Measurements from ENCODE around the gene CCT2.
"Not testable (repeated sequence)": the region's sequence is repeated elsewhere in the genome, so short reads cannot be mapped to it uniquely, and the experiment has no call there.

The CCT2 gene

DNA sequence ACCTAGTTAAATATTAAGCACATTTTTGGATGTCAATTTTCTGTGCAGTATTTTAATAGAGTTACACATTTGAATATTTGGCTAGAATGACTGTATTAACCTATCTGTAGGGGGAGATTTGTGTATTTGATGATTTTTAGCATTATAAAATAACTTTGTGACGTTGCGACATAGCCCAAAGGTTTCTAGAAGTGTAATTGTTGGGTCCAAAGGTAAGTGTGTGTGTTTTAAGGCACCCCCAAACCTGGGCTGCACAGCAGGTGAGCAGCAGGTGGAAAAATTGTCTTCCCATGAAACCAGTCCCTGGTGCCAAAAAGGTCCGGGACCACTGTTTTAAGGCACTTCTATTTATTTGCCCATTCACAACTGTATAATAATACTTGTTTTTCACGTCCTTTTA lies 3.3 kb downstream of the CCT2 start:
- no peak for DNase-seq (ENCODE audit: low spot score)

DNA sequence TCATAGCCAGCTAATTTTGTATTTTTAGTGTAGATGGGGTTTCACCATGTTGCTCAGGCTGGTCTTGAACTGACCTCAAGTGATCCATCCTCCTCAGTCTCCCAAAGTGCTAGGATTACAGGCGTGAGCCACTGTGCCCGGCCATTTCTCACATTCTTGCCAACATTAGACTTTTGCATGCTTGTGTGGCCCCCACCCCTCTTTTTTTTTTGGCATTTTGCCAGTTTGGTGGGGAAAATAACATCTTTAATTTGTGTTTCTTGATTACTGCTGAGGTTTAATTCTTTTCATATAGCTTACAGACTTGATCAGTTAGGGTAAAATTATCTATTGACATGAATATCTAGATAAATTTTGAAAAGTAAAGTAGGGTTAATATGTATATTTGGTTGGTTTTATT lies 3.8 kb downstream of the CCT2 start:
- no peak for DNase-seq (ENCODE audit: low spot score)

DNA sequence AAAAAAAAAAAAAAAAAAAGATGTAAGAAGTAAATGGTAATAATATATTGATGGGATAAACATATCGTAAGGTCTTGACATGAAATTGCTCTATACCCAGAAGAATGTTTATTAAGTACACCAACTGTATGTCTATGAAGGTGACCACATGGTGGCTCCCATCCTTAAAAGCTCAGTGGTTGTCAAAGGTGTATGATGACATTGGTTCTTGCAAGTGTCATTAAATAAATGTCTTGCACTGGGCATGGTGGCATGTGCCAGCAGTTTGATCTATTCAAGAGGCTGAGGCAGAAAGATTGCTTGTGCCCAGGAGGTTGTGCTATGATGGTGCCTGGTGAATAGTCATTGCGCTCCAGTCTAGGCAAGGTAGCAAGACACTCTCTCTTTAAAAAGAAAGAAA lies 10.4 kb downstream of the CCT2 start:
- DNase-seq (ENCODE audit: low spot score) = no peak

DNA sequence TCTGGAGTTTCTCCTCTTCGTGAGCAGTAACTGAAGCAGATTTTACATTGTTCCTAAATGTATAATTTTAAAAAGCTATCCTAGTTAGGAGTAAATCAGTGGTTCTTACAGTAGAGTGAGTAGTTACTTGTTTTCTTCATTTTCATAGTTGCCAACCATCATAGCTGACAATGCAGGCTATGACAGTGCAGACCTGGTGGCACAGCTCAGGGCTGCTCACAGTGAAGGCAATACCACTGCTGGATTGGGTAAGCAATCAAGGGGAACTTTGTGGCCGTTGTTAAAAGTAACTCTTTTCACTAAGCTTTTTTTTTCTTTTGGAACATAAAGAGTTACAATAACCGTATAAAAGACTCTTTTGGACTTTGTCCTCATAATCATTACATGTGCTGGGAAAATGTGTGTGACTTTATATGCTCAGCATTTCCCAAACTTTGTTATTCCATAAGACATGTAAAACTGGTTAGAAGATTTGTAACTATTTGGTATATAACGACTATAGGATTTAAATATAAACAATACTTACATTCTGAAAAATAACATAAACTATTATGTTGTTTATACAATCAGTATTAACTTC lies 13.0 kb downstream of the CCT2 start:
- no peak for DNase-seq (ENCODE audit: low spot score)

DNA sequence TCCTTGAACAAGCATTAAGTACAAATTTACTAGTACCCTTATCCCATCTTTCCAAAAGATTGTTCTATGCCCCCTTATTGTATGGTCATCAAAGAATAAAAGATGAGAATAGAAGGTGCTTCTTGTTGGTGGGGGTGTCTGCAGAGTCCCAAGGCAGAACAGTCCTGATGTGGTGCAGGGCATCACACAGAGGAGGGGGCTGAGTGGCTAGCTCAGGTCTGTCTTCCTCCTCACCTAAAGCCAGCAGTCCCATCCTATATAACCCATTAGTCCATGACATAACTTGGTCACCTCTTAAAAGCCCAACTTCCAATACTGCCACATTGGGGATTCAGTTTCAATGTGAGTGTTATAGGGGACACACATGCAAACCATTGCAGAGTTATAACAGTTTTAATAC lies 15.5 kb downstream of the CCT2 start:
- no peak for DNase-seq (ENCODE audit: low spot score)

DNA sequence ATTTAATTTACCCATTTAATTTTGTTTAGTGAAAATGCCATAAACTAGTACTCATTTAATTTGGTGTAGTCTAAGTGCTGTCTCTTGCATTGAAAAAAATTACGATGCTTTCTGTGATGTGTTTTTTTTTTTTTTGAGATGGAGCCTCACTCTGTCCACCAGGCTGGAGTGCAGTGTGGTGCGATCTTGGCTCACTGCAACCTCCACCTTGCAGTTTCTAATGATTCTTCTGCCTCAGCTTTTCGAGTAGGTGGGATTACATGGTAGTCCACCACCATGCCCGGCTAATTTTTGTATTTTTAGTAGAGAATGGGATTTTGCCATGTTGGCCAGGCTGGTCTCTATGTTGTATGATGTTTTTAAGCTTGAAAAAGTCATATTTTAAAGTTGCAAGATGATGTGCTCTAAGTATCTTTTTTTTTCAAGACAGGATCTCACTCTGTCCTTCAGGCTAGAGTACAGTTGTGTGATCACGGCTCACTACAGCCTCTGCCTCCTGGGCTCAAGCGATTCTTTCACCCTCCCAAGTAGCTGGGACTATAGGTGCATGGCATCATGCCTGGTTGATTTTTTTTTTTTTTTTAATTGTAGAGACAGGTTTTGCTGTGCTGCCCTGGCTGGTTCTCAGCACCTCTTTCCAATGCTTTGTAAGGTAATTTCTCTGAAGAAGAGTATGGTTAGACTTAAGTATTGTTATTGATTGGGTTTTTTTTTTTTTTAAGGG lies 16.9 kb downstream of the CCT2 start:
- no peak for DNase-seq (ENCODE audit: low spot score)

DNA sequence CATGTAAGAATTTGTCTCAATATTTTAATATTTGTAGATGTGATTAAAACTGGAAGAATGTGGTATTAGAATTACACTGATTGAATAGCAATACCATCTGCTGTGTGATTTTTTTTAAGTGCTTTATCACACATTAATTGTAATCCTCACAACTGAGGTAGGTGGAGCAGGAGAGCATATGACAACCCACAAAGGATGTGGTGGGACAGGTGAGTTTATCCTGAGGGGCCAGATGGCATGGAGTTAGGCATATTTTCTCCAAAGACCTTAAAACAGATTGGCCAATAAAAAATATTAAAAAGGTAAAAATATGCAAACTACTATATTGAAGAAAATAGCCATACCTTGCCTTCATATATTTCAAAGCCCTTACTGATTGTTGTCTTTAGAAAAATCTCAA lies 17.7 kb downstream of the CCT2 start:
- no peak for DNase-seq (ENCODE audit: low spot score)

DNA sequence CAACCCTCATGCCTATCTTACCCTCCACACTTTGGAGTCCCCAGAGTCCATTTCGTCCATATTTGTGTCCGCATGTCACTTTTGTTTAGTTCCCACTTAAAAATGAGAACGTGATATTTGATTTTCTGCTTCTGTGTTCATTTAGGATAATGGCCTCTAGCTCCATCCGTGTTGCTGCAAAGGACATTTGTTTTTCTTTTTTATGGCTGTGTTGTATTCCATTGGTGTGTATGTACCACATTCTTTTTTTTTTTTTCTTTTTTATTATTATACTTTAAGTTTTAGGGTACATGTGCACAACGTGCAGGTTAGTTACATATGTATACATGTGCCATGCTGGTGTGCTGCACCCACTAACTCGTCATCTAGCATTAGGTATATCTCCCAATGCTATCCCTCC lies 18.3 kb downstream of the CCT2 start:
- not testable (repeated sequence) for DNase-seq (ENCODE audit: low spot score)

DNA sequence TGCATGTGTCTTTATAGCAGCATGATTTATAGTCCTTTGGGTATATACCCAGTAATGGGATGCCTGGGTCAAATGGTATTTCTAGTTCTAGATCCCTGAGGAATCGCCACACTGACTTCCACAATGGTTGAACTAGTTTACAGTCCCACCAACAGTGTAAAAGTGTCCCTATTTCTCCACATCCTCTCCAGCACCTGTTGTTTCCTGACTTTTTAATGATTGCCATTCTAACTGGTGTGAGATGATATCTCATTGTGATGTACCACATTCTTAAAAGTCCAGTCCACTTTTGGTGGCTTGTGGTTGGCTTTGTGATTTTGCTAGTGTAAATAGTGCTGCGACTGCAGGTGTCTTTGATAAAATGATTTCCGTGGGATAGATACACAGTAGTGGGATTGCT lies 19.0 kb downstream of the CCT2 start:
- DNase-seq (ENCODE audit: low spot score) = not testable (repeated sequence)

DNA sequence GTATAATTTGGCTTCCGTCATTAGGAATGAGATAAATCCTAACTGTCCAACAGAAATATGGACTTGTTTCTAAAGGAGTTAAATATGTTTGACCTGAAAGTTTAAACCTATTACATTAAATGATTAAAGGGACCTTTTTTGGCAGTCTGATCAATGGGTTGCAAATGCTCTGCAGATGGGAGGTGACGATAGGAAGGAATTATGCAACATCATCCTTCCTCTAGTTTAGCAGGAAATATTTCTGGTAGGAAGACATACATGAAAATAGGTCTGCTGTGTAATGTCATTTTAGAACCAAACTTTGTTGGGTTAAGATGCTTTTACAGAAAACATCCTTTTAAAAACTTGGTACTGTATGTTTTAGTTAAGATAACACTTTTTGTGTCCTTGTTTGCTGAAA lies 22.9 kb downstream of the CCT2 start:
- no peak for DNase-seq (ENCODE audit: low spot score)

DNA sequence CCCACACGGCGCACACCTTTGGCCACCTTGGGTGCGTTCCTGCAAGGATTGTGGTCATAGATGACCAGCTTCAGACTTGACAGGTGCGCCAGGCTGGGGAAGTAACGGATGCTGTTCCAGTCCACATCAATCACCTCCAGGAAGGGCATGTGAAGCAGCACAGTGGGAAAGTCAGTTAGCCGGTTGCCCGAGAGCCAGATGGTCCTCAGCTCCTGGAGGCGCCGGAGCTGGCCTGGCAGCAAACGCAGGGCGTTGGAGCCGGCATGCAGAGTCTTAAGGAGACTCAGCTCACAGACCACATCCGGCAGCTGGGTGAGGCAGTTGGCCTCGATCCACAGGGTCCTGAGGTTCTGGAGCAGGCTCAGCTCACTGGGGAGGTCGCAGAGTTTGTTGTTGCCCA lies 24.9 kb downstream of the CCT2 start:
- no peak for DNase-seq (ENCODE audit: low spot score)

DNA sequence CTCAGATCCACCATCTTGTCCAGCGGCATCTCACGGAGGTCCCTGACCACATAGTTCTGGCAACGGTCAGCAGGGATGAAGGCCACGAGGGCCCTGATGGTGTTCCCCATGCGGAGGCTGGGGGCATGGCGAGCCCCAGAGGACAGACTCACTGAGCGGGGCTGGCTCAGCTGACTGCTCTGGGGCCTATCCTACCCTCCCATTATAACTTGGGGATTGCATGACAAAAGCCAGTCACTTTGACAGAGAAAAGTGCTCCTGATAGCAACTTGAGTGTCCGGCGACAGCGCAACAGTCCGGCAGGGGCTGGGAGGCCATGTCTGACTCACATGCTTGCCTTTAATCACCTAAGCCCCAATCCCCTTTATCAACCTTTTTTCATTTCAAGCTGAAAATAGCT lies 25.5 kb downstream of the CCT2 start, which contains the start of gene LRRC10:
TSS of gene LRRC10 (minus strand) at position 179 of the 400 bp plus-strand sequence. CDS start at position 110, 69 bp downstream.
- DNase-seq (ENCODE audit: low spot score) = no peak

DNA sequence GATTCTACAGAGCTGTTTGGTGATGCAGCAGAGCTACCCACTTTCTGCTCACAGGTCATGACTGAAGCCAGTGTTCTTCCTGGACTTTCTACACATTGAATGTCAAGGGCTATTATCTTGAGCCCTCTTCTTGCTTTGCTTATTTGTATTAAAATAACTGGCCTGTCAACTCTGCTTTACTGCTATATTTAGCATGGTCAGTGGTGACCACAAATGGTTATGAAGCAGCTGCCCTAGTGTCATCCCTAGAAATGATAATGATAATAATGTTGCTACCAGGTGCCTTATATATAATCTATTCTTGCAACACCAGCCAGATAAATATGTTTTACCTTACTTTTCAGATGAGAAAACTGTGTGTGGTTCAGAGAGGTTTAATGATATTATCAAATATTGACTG lies 28.1 kb downstream of the CCT2 start:
- DNase-seq (ENCODE audit: low spot score) = no peak

DNA sequence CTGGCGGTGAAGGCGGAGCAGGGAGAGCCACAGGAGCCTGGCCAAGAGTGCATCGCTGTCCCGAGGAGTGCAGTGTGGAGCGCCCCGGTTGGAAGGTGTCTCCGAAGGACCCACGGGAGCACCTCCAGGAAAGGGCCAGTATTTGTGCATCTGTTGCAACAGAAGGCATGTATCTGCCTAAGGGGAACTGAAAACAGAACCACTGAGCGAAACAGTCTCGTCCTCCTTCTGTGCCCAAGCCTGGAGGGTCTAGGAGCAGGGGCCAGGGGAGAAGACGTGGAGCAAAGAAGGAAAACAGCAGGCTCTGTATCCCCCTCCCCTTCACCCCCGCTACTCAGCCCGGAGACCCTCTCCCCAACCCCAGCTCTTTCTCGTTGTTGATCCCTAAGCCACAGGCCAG lies 30.8 kb downstream of the CCT2 start:
- no peak for DNase-seq (ENCODE audit: low spot score)

DNA sequence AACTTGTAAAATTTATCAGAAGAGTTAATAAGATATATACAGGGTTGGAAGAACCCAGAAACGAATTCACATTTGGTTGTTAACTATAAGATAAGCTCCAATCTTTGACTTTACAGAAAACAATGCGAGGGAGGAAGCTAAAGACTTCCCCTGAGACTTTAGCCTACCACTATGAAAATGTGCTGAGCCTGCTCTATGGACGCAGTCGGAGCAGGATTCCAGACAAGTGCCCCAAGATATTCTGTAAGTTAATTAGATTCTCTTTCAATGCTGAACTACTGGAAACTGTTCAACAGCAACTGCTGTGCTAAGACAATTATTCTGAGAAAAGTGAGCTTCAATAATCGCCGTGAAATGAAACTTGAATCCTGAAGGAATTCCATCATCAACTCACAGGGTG lies 33.8 kb downstream of the CCT2 start:
- no peak for DNase-seq (ENCODE audit: low spot score)

DNA sequence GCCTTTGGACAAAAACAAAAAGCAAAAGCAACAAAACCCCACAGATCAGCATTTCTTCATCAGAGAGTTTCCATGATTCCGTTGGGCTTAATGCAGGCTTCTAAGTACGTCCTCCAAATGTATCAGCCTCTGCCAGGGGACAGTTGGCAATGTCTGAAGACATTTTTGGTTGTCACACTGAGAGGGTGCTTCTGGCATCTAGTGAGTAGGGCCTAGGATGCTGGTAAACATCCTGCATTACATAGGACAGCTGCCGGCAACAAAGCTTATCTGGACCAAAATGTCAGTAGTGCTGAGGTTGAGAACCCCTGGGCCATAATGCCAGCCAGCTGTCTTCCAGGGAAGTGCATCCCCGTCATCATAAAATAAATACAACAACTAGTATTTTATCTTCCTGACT lies 34.8 kb downstream of the CCT2 start:
- no peak for DNase-seq (ENCODE audit: low spot score)

DNA sequence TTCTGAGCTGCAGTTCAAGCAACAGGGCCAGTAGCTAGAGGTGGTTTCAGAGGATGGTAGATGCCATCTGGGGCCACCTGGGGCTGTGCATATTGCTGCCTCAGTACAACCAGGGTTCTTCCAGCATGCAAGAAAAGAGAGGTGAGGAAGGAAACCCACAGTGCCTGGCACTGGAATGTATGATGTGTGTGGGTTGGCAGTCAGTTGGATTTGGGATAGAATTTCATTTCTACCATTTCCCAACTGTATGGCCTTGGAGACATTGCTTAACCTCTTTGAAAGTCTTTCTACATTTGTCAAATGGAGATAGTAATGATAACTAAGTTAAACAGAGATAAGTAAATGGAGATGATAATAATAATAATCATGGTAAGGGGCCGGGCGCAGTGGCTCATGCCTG lies 35.7 kb downstream of the CCT2 start:
- no peak for DNase-seq (ENCODE audit: low spot score)

DNA sequence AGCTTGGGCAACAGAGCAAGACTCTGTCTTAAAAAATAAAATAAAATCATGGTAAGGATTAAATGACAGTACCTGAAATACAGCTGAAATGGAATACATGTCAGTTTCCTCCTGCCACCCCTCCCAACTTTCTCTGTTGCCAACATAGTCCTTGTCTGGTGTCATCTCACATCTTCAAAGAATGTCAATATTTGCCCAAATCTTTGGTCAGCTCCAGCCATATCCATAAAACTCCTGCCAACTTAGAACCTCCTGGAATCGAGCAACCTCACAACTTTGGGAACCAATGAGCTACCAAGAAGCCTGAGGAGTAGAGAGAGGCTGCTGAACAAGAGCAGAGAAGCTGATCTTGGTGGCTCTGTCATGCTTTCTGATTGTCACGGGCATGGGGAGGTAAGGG lies 36.3 kb downstream of the CCT2 start:
- DNase-seq (ENCODE audit: low spot score) = no peak

DNA sequence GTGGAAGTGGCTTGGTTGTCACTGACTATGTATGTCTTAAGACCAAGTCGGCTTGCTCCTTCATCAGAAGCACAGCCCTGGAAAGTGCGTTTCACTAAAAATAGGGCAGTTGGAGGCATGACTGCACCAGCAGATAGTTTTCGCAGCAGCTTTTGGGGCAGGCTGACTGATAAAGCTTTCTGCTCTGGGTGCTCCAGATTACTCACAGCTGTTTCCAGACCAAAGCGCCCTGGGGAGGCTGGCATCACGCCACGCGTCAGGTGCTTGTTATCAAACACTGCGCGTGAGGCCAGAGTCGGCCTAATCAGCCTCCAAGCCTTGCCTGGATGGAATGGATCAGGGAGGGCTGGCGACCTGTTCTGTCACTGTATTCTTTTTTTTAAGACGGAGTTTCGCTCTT lies 38.7 kb downstream of the CCT2 start:
- DNase-seq (ENCODE audit: low spot score) = no peak

DNA sequence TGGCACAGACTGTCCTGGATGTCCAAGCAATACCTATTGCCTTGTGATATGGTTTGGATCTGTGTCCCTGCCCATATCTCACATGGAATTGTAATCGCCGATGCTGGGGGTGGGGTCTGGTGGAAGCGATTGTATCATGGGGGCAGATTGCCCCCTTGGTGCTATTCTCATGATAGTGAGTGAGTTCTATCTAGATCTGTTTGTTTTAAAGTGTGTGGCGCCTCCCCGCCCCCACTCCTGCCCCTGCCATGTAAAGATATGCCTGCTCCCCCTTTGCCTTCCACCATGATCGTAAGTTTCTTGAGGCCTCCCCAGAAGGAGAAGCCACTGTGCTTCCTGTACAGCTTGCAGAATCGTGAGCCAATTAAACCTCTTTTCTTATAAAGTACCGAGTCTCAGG lies 42.2 kb downstream of the CCT2 start:
- no peak for DNase-seq (ENCODE audit: low spot score)

DNA sequence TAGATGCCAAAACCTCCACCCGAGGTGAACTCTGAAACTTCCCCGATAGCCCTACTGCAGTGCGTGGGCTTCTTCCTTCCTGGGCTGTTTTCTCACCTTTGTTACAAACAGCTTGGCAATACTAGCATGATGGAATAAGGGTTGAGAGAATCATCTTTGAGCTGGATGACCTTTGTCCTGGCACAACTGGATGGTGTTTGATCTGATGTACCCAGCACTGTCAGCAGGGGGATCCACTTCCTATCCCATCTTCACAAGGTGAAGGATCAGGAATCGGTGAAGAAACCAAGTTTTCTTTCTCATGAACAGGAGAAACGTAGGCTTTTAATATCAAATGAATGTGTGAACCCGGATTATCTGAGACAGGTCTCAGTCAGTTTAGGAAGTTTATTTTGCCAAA lies 44.9 kb downstream of the CCT2 start:
- DNase-seq (ENCODE audit: low spot score) = no peak

DNA sequence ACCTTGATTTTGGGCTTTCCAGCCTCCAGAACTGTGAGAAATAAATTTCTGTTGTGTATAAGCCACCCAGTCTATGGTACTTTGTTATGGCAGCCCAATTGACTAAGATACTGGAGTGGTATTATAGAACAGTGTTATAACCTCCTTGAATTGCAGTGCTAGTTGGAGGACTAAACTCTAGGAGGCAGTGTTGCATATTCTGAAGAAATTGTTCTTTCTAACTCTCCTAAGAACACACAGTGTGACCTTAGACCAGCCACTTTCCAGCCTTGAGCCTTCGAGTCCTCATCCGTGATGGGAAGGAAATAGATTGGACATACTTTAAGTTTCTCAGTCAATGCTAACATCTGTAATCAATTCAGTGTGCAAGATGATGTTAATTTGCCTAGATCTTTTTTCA lies 47.8 kb downstream of the CCT2 start:
- DNase-seq (ENCODE audit: low spot score) = no peak

DNA sequence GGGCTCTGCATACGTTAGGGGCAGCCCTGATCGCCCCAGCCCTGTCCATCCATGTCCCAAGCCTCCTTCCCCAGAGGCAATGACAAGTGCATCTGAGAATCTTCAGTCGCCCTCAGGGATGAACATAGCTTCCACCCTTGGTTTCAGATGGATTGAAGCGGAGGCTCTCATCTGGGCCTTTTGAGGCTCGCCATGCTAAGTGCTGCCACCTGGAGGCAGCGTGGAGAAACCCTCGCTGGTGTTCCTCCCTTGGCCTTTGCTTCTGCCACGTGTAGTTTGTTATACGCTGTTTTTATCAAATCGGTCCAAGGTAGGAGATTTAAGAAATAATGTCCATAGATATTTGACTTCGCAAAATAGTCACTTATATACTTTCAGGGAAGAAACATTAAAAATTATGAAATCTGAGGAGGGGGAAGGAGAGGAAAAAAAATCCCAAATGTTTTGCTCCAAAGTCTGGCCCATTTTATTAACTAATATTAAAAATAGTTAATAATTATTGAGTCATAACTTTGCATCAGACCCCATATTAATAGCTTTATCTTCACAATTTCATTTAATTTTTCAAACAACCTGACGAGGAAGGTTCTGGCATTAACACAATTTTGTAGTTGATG lies 54.2 kb downstream of the CCT2 start:
- peak; percentile 66 for DNase-seq (ENCODE audit: low spot score)

DNA sequence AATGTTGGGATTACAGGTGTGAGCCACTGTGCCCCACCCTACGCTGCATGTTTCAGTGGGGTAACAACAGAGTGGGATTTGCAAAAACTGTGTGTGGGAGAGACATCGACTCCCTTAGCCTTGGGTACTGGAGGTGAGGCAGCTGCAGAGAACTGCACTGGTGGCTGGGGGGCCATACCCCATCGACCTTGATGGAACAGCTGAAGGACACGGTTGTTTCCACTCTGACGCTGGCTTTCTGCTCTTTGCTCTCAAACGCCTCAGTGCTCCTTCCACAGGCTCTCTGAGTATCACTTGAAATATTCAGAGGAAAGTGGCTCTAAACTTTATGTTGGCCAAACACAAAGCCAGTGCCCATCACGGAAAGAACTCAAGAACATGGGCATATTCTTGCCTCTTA lies 56.3 kb downstream of the CCT2 start:
- DNase-seq (ENCODE audit: low spot score) = no peak

All from globus pallidus (tissue), 1 donor.